Smooth muscle cell (in vitro differentiated cells): ENCODE results near the gene RHEX. TPM values are rescaled to one million over a fixed set of nuclear protein-coding genes. Genes with fewer than 3 reads are reported as not detected.

Experiments used
- DNase-seq: peaks from one replicate; lab custom pipeline; 2025; ENCODE audit not compliant: unreplicated experiment; lab: John Stamatoyannopoulos, UW
- H2AFZ ChIP-seq: fragments of 200-600 bp; sonication (generic); 2 replicates; pipeline ENCODE4 v1.6.0; 2016; ENCODE audit warnings: antibody characterized with exemption, low read depth, mild to moderate bottlenecking
- H3F3A ChIP-seq: fragments of 200-600 bp; sonication (generic); 2 replicates; pipeline ENCODE4 v1.6.0; 2017; ENCODE audit warnings: antibody characterized with exemption, low read depth
- H3K27ac ChIP-seq: fragments of 200-600 bp; sonication (generic); 2 replicates; pipeline ENCODE4 v1.5.1; 2016; ENCODE audit warnings: low read depth, mild to moderate bottlenecking
- H3K27me3 ChIP-seq: fragments of 200-600 bp; sonication (generic); 2 replicates; pipeline ENCODE4 v1.6.1; 2016; ENCODE audit warnings: low read depth, mild to moderate bottlenecking
- H3K36me3 ChIP-seq: fragments of 200-600 bp; sonication (generic); 2 replicates; pipeline ENCODE4 v1.5.1; 2016; ENCODE audit warnings: low read depth
- H3K4me1 ChIP-seq: fragments of 200-600 bp; sonication (generic); 2 replicates; pipeline ENCODE4 v1.5.1; 2016; ENCODE audit warnings: low read depth
- H3K4me2 ChIP-seq: fragments of 200-600 bp; sonication (generic); 2 replicates; pipeline ENCODE4 v1.6.0; 2016; ENCODE audit warnings: mild to moderate bottlenecking
- H3K4me3 ChIP-seq: fragments of 200-600 bp; sonication (generic); 2 replicates; pipeline ENCODE4 v1.5.1; 2016; ENCODE audit warnings: mild to moderate bottlenecking
- H3K79me2 ChIP-seq: fragments of 200-600 bp; sonication (generic); 2 replicates; pipeline ENCODE4 v1.6.0; 2016; ENCODE audit warnings: low read depth, mild to moderate bottlenecking
- H3K9ac ChIP-seq: fragments of 200-600 bp; sonication (generic); 2 replicates; pipeline ENCODE4 v1.6.0; 2016; ENCODE audit warnings: low read depth
- H3K9me3 ChIP-seq: fragments of 200-600 bp; sonication (generic); replicated peaks from 2 replicates; pipeline ENCODE4 v1.5.1; 2016; ENCODE audit warnings: low read depth
- H4K20me1 ChIP-seq: fragments of 200-600 bp; sonication (generic); 2 replicates; pipeline ENCODE4 v1.6.0; 2016; ENCODE audit warnings: low read depth
- CTCF ChIP-seq: fragments of 200-600 bp; sonication (generic); IDR thresholded peaks from 2 replicates; pipeline ENCODE4 v1.5.1; 2017; ENCODE audit warnings: borderline replicate concordance, mild to moderate bottlenecking, antibody characterized with exemption; ENCODE audit not compliant: insufficient read depth, poor library complexity, severe bottlenecking
- WGBS: methylation state at CpG from one replicate; pipeline ENCODE4 v1.1.7; 2016; ENCODE audit warnings: low lambda C conversion rate; 5-methylcytosine and 5-hydroxymethylcytosine counted together
- polyA plus RNA-seq: library from polyadenylated mRNA; unstranded; fragments of >200 nt; fragmentation: Nextera tagmentation; extraction: Ambion mirVana; gene quantifications from 2 replicates; pipeline ENCODE4 v1.2.1, GENCODE V29; 2016
- total RNA-seq: library from RNA; depleted of rRNA; stranded (reverse); fragments of >200 nt; gene quantifications from 2 replicates; pipeline ENCODE4 v1.2.3, GENCODE V29; 2014

Gene RHEX
- total and polyA plus RNA-seq, 2 experiments from 2014 or later = not detected

GRCh38 chr1:206068314-206068713, 15.3 kb downstream of the RHEX start:
- no peak overlapping the region for H3K4me2 ChIP-seq
- H3K36me3 ChIP-seq = no peaks in the 10 kb centered on the region
- H3K4me1 ChIP-seq = no peaks in the 10 kb centered on the region
- WGBS = 93% methylated on average over 1 of the region's 1 CpG
- no peaks in the 10 kb centered on the region for H3K79me2 ChIP-seq
- H3K27ac ChIP-seq = no peak overlapping the region
- H3F3A ChIP-seq = no peaks in the 10 kb centered on the region
- H3K9ac ChIP-seq = no peak overlapping the region
- no peak for DNase-seq
- H4K20me1 ChIP-seq = no peaks in the 10 kb centered on the region
- no peaks in the 10 kb centered on the region for H3K9me3 ChIP-seq
- H3K4me3 ChIP-seq = no peak overlapping the region
- no peaks in the 10 kb centered on the region for H3K27me3 ChIP-seq
- no peak for TF ChIP-seq CTCF
- no peak overlapping the region for H2AFZ ChIP-seq

GRCh38 chr1:206070627-206071304, 17.8 kb downstream of the RHEX start:
- Histone ChIP-seq H3K79me2 (no peaks in the 10 kb centered on the region), H2AFZ (no peak overlapping the region), H3K9me3 (no peaks in the 10 kb centered on the region), H3K27ac (no peak overlapping the region), H3K36me3 (no peaks in the 10 kb centered on the region), H3F3A (no peaks in the 10 kb centered on the region), H3K4me3 (no peak overlapping the region), H3K4me2 (no peak overlapping the region), H3K27me3 (no peaks in the 10 kb centered on the region), H3K9ac (no peak overlapping the region), H3K4me1 (no peaks in the 10 kb centered on the region), H4K20me1 (no peaks in the 10 kb centered on the region)
- DNase-seq = no peak
- 97% methylated on average over 9 of the region's 9 CpGs for WGBS
- TF ChIP-seq CTCF = no peak

- Histone ChIP-seq H2AFZ (no peak overlapping the region), H3K4me1 (no peaks in the 10 kb centered on the region), H3K9me3 (no peaks in the 10 kb centered on the region), H3K27me3 (no peaks in the 10 kb centered on the region), H3K9ac (no peak overlapping the region), H3K36me3 (no peaks in the 10 kb centered on the region), H4K20me1 (no peaks in the 10 kb centered on the region), H3K79me2 (no peaks in the 10 kb centered on the region), H3K4me3 (no peak overlapping the region), H3F3A (no peaks in the 10 kb centered on the region), H3K4me2 (no peak overlapping the region), H3K27ac (no peak overlapping the region)
- WGBS = 26% methylated on average over 3 of the region's 3 CpGs
- peak; percentile 6 for TF ChIP-seq CTCF
- DNase-seq = no peak
These were observed 21.9 kb downstream of the RHEX start for GRCh38 chr1:206074839-206075238.
